ENCODE measurements around the gene MEX3D.

- TF ChIP-seq RARB (CRISPR knock-in tag; IDR thresholded peaks at IDR 0.05) = no peak
- no peak for TF ChIP-seq CTCF (IDR thresholded peaks at IDR 0.05)
- no peak for TF ChIP-seq RAD21 (conservative IDR thresholded peaks at IDR 0.05 in 1 of 2, IDR thresholded peaks at IDR 0.05 in 1 of 2)
- no peak for TF ChIP-seq POLR2A (IDR thresholded peaks at IDR 0.05; ENCODE audit: low read length)
- TF ChIP-seq, protein P1, sequence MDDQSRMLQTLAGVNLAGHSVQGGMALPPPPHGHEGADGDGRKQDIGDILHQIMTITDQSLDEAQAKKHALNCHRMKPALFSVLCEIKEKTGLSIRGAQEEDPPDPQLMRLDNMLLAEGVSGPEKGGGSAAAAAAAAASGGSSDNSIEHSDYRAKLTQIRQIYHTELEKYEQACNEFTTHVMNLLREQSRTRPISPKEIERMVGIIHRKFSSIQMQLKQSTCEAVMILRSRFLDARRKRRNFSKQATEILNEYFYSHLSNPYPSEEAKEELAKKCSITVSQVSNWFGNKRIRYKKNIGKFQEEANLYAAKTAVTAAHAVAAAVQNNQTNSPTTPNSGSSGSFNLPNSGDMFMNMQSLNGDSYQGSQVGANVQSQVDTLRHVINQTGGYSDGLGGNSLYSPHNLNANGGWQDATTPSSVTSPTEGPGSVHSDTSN (IDR thresholded peaks at IDR 0.05) = no peak
- no peak for TF ChIP-seq MAZ (IDR thresholded peaks at IDR 0.05; ENCODE audit: borderline replicate concordance, low read depth, low read length)
- TF ChIP-seq, protein P2, sequence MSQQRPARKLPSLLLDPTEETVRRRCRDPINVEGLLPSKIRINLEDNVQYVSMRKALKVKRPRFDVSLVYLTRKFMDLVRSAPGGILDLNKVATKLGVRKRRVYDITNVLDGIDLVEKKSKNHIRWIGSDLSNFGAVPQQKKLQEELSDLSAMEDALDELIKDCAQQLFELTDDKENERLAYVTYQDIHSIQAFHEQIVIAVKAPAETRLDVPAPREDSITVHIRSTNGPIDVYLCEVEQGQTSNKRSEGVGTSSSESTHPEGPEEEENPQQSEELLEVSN (IDR thresholded peaks at IDR 0.05; ENCODE audit: borderline replicate concordance, low read depth) = no peak
- TF ChIP-seq EP300 (IDR thresholded peaks at IDR 0.05) = no peak
- TF ChIP-seq PHF8 (IDR thresholded peaks at IDR 0.05; ENCODE audit: borderline replicate concordance, low read depth) = no peak
- no peak for TF ChIP-seq HOXB13 (CRISPR knock-in tag; IDR thresholded peaks at IDR 0.05; ENCODE audit: low read depth)
- no peak for TF ChIP-seq REST (IDR thresholded peaks at IDR 0.05)
- no peak for TF ChIP-seq NPAS2 (CRISPR knock-in tag; IDR thresholded peaks at IDR 0.05; ENCODE audit: borderline replicate concordance)
- no peak for TF ChIP-seq RNF2 (IDR thresholded peaks at IDR 0.05; ENCODE audit: borderline replicate concordance, low read depth)
These were observed 41.8 kb upstream of the MEX3D start for GRCh38 chr19:1609680-1610474.

Measured in A549 (cell line).